ENCODE data around the gene RNF146. TPM values are rescaled to one million over a fixed set of nuclear protein-coding genes. Genes with fewer than 3 reads are reported as not detected.

The RNF146 gene
- polyA plus RNA-seq, 1 donor (not counting 4 experiments of a cell fraction or from before 2014, with no cell fraction given) = 36.6 TPM

- DNase-seq (ENCODE audit: low read depth, low spot score) = no peak
- Histone ChIP-seq H3K4me2 (ENCODE audit: control insufficient read depth, extremely low read depth, insufficient read depth, low read depth, low read length) (no peak overlapping the region), H3K79me2 (ENCODE audit: control insufficient read depth, insufficient read depth, low read length) (no peaks in the 10 kb centered on the region), H4K20me1 (ENCODE audit: control insufficient read depth, extremely low read depth, insufficient read depth, low read length) (no peaks in the 10 kb centered on the region), H3K4me1 (ENCODE audit: control insufficient read depth, extremely low read depth, insufficient read depth, low read length) (no peaks in the 10 kb centered on the region), H3K9me1 (ENCODE audit: control insufficient read depth, extremely low read depth, insufficient read depth, low read length) (no peaks in the 10 kb centered on the region), H3K27ac (ENCODE audit: control insufficient read depth, insufficient read depth, low read length) (no peak overlapping the region), H3K4me3 (ENCODE audit: control insufficient read depth in 2 of 3, extremely low read depth in 1 of 3, insufficient read depth in 2 of 3, low read depth in 1 of 3, low read length in 3 of 3) (no peak overlapping the region), H3K27me3 (ENCODE audit: control insufficient read depth, extremely low read depth, insufficient read depth, low read length) (no peaks in the 10 kb centered on the region), H3K9me3 (ENCODE audit: control insufficient read depth, low read depth, low read length) (no peaks in the 10 kb centered on the region), H3K9ac (ENCODE audit: control insufficient read depth, extremely low read depth, insufficient read depth, low read length) (no peak overlapping the region), H3K36me3 (ENCODE audit: control insufficient read depth in 2 of 2, extremely low read depth in 1 of 2, insufficient read depth in 2 of 2, low read length in 2 of 2) (no peaks in the 10 kb centered on the region), H2AFZ (ENCODE audit: control insufficient read depth, low read length) (no peak overlapping the region)
- no peak for FAIRE-seq
- TF ChIP-seq EZH2 (IDR thresholded peaks at IDR 0.05; ENCODE audit: low read length) (no peak), CTCF (optimal IDR thresholded peaks at IDR 0.05 in 1 of 3, IDR thresholded peaks at IDR 0.05 in 1 of 3, conservative IDR thresholded peaks at IDR 0.05 in 1 of 3; ENCODE audit: extremely low read depth in 1 of 3, insufficient read depth in 2 of 3, low read length in 3 of 3) (no peak)
- dilution Hi-C loops (cut with MboI; ENCODE audit: extremely low pct_ligation_motif_present, low sequenced_read_pairs) = no loop called here
Observed at GRCh38 chr6:127255286-127255685, 11.4 kb upstream of the RNF146 start.

GRCh38 chr6:127262896-127263295 is 3.8 kb upstream of the RNF146 start:
- H3K9ac ChIP-seq (ENCODE audit: control insufficient read depth, extremely low read depth, insufficient read depth, low read length) = no peak overlapping the region
- no peak overlapping the region for H3K27ac ChIP-seq (ENCODE audit: control insufficient read depth, insufficient read depth, low read length)
- TF ChIP-seq CTCF (optimal IDR thresholded peaks at IDR 0.05 in 1 of 3, IDR thresholded peaks at IDR 0.05 in 1 of 3, conservative IDR thresholded peaks at IDR 0.05 in 1 of 3; ENCODE audit: extremely low read depth in 1 of 3, insufficient read depth in 2 of 3, low read length in 3 of 3) = no peak
- TF ChIP-seq EZH2 (IDR thresholded peaks at IDR 0.05; ENCODE audit: low read length) = no peak
- dilution Hi-C loops (cut with MboI; ENCODE audit: extremely low pct_ligation_motif_present, low sequenced_read_pairs) = no loop called here
- no peak overlapping the region for H3K4me3 ChIP-seq (ENCODE audit: control insufficient read depth in 2 of 3, extremely low read depth in 1 of 3, insufficient read depth in 2 of 3, low read depth in 1 of 3, low read length in 3 of 3)
- FAIRE-seq (no peak), DNase-seq (ENCODE audit: low read depth, low spot score) (no peak)
- H2AFZ ChIP-seq (ENCODE audit: control insufficient read depth, low read length) = no peak overlapping the region
- peaks cover 3% of the 10 kb centered on the region for H3K4me1 ChIP-seq (ENCODE audit: control insufficient read depth, extremely low read depth, insufficient read depth, low read length)
- H3K9me1 ChIP-seq (ENCODE audit: control insufficient read depth, extremely low read depth, insufficient read depth, low read length) = no peaks in the 10 kb centered on the region
- no peaks in the 10 kb centered on the region for H3K27me3 ChIP-seq (ENCODE audit: control insufficient read depth, extremely low read depth, insufficient read depth, low read length)
- peaks cover 10% of the 10 kb centered on the region for H3K79me2 ChIP-seq (ENCODE audit: control insufficient read depth, insufficient read depth, low read length)
- H4K20me1 ChIP-seq (ENCODE audit: control insufficient read depth, extremely low read depth, insufficient read depth, low read length) = no peaks in the 10 kb centered on the region
- no peaks in the 10 kb centered on the region for H3K9me3 ChIP-seq (ENCODE audit: control insufficient read depth, low read depth, low read length)
- H3K4me2 ChIP-seq (ENCODE audit: control insufficient read depth, extremely low read depth, insufficient read depth, low read depth, low read length) = no peak overlapping the region
- no peaks in the 10 kb centered on the region for H3K36me3 ChIP-seq (ENCODE audit: control insufficient read depth in 2 of 2, extremely low read depth in 1 of 2, insufficient read depth in 2 of 2, low read length in 2 of 2)
